A673 (cell line): ENCODE data around the gene GLO1.

ENCODE experiments used
- EZH2 ChIP-seq: fragments of 200-600 bp; sonication (generic); IDR thresholded peaks from 2 replicates; pipeline ENCODE4 v1.6.1; 2017; ENCODE audit warnings: borderline replicate concordance, low read depth, mild to moderate bottlenecking, mixed read lengths, antibody characterized with exemption, low read length; ENCODE audit not compliant: poor library complexity, severe bottlenecking
- TF ChIP-seq, protein P1 (sequence below): fragments of 300-800, 200-600 bp; sonication (generic); conservative IDR thresholded peaks from 2 replicates; pipeline ENCODE4 v1.5.1; 2017; ENCODE audit warnings: low read depth, mild to moderate bottlenecking, antibody characterized with exemption, low read length, moderate library complexity, mixed read lengths

DNA sequence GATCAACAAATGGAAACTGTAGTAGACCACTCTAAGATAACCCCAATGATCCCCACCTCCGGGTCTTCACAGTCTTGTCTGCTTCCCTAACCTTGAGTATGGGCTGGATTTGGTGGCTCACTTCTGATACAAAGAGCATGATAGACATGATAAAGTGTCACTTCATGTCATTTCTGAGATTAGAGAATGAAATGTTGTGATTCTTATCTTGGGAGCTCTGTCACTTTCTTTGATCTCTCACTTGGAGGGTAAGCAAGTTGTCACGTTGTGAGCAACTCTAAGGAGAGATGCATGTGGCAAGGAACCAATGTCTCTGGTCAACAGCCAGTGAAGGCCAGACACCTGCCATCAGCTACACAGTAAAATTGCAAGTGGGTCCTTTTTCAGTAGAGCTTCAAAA lies 3.0 kb upstream of the GLO1 start:
- TF ChIP-seq EZH2 = no peak
- TF ChIP-seq, protein P1, sequence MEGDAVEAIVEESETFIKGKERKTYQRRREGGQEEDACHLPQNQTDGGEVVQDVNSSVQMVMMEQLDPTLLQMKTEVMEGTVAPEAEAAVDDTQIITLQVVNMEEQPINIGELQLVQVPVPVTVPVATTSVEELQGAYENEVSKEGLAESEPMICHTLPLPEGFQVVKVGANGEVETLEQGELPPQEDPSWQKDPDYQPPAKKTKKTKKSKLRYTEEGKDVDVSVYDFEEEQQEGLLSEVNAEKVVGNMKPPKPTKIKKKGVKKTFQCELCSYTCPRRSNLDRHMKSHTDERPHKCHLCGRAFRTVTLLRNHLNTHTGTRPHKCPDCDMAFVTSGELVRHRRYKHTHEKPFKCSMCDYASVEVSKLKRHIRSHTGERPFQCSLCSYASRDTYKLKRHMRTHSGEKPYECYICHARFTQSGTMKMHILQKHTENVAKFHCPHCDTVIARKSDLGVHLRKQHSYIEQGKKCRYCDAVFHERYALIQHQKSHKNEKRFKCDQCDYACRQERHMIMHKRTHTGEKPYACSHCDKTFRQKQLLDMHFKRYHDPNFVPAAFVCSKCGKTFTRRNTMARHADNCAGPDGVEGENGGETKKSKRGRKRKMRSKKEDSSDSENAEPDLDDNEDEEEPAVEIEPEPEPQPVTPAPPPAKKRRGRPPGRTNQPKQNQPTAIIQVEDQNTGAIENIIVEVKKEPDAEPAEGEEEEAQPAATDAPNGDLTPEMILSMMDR = no peak
